GM21381 (cell line): ENCODE data around the gene UBALD2.

Source experiments
- ATAC-seq: cut with Tn5 transposase; IDR thresholded peaks from one replicate; pipeline ENCODE4 v1.9.1; 2021; ENCODE audit warnings: mild to moderate bottlenecking, moderate library complexity; ENCODE audit not compliant: unreplicated experiment

UBALD2 gene

DNA sequence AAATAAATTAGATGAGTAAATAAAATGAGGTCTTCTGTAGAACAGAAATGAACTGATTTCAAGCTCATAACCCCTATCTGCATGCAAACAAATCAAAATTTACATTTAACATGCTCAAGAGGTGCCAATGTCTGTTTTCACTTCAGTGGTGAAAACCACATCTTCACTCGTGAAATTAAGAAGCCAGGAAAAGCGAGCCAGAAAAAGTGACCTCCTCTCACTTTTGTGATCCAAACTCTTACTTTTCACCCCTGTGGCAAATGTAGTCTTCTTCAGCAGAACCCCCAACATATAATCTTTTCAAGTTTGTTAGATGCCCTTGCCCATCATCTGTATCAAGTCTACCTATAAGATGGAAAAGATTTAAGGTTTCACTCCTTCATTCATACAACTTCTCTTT lies 52.4 kb downstream of the UBALD2 start:
- no peak for ATAC-seq

DNA sequence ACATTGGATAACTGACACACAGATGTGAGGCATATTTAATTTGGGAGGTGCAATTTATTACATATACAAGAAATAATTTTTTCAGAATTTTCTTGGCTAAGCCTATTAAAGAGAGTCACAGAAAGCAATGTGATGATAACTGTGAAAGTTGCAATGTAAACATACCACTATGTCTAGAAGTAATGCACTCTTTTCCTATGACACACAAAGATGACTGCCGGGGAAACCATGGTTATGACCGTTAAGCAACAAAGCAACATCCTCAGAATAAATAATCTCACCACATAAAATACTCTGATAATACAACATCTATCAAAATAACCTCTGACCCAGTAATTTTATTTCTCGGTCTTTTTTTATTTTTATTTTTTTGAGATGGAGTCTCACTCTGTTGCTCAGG lies 53.4 kb downstream of the UBALD2 start:
- ATAC-seq, result no peak
